Fibroblast of pulmonary artery (primary cell): ENCODE data around the gene TXN2.

Source experiments
- DNase-seq: peaks from one replicate; pipeline ENCODE4 v3.0.0-alpha.2; 2010; ENCODE audit warnings: low read depth
- H3K4me3 ChIP-seq: replicated peaks from 2 replicates; pipeline ENCODE4 v1.5.1; 2011; ENCODE audit warnings: low read depth, mild to moderate bottlenecking, control low read depth, low read length, moderate library complexity
- TF ChIP-seq, protein P1 (sequence below): IDR thresholded peaks from 2 replicates; pipeline ENCODE4 v1.5.1; 2011; ENCODE audit warnings: mild to moderate bottlenecking, control low read depth, low read length, inconsistent platforms; ENCODE audit errors: missing control alignments

Gene TXN2

DNA sequence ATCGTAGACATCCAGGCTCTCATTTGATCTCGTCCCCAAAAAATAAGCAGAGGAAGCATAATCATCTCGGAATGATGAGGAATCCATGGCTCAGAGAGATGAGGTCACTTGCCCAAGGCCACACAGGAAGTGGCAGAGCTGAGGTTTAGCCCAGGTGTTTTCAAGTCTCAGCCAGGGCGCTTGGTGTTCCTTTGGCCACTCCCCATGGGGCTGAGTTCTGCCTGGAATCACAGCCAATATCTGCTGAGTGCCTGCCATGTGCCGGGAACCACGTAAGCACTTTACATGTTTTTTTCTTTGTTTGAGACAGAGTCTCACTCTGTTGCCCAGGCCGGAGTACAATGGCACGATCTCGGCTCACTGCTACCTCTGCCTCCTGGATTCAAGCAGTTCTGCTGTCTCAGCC is 64.2 kb downstream of the TXN2 start:
- TF ChIP-seq, protein P1, sequence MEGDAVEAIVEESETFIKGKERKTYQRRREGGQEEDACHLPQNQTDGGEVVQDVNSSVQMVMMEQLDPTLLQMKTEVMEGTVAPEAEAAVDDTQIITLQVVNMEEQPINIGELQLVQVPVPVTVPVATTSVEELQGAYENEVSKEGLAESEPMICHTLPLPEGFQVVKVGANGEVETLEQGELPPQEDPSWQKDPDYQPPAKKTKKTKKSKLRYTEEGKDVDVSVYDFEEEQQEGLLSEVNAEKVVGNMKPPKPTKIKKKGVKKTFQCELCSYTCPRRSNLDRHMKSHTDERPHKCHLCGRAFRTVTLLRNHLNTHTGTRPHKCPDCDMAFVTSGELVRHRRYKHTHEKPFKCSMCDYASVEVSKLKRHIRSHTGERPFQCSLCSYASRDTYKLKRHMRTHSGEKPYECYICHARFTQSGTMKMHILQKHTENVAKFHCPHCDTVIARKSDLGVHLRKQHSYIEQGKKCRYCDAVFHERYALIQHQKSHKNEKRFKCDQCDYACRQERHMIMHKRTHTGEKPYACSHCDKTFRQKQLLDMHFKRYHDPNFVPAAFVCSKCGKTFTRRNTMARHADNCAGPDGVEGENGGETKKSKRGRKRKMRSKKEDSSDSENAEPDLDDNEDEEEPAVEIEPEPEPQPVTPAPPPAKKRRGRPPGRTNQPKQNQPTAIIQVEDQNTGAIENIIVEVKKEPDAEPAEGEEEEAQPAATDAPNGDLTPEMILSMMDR: no peak
- no peak for DNase-seq
- H3K4me3 ChIP-seq: no peak overlapping the region
